ENCODE results near the gene PTPN11. TPM values are rescaled to one million over a fixed set of nuclear protein-coding genes. Genes with fewer than 3 reads are reported as not detected.
"Not testable (repeated sequence)": the region's sequence is repeated elsewhere in the genome, so short reads cannot be mapped to it uniquely, and the experiment has no call there.

Gene PTPN11
- total RNA-seq, 4 donors from 2014 or later, result 131 to 178 (median 141) TPM

- H3K27ac ChIP-seq, result peak overlapping the region in 3 of 4 donors; percentile 89 to 90 (median 89)
- peak overlapping the region in 1 of 2 donors; percentile 88 for H3K4me3 ChIP-seq
- WGBS, 2 donors (ENCODE audit: low coverage in 1 of 2), result 80 to 91% methylated on average over 6 to 8 of the region's 11 CpGs
- H3K4me1 ChIP-seq, result peaks cover 0 to 36% (median 3%) of the 10 kb centered on the region in 3 donors
- TF ChIP-seq POLR2A (IDR thresholded peaks at IDR 0.05) (no peak), POLR2AphosphoS5 (IDR thresholded peaks at IDR 0.05) (no peak), CTCF (IDR thresholded peaks at IDR 0.05) (no peak)
- H3K27me3 ChIP-seq, result no peaks in the 10 kb centered on the region
- no peaks in the 10 kb centered on the region for H3K36me3 ChIP-seq
- no peak for ATAC-seq
- H3K9me3 ChIP-seq, result no peaks in the 10 kb centered on the region
Measured at GRCh38 chr12:112382866-112383265, 35.9 kb upstream of the PTPN11 start.

- ATAC-seq, result no peak
- no peak overlapping the region for H3K4me3 ChIP-seq
- no peaks in the 10 kb centered on the region for H3K36me3 ChIP-seq
- H3K27me3 ChIP-seq, result no peaks in the 10 kb centered on the region
- no peak for TF ChIP-seq CTCF (IDR thresholded peaks at IDR 0.05)
- TF ChIP-seq POLR2AphosphoS5 (IDR thresholded peaks at IDR 0.05), result no peak
- no peak for TF ChIP-seq POLR2A (IDR thresholded peaks at IDR 0.05)
- no peak for TF ChIP-seq EP300 (IDR thresholded peaks at IDR 0.05)
- peaks cover 0 to 14% (median 0%) of the 10 kb centered on the region in 3 donors for H3K4me1 ChIP-seq
- H3K9me3 ChIP-seq, result no peaks in the 10 kb centered on the region
- no peak overlapping the region for H3K27ac ChIP-seq
- WGBS, 2 donors (ENCODE audit: low coverage in 1 of 2), result 52 to 68% methylated on average over 2 to 3 of the region's 3 CpGs
Measured at GRCh38 chr12:112386726-112387125, 32.0 kb upstream of the PTPN11 start.

- WGBS, 2 donors (ENCODE audit: low coverage in 1 of 2), result 83 to 87% methylated on average over 1 to 4 of the region's 4 CpGs
- TF ChIP-seq EP300 (IDR thresholded peaks at IDR 0.05), result no peak
- no peak for TF ChIP-seq POLR2AphosphoS5 (IDR thresholded peaks at IDR 0.05)
- no peak for TF ChIP-seq POLR2A (IDR thresholded peaks at IDR 0.05)
- TF ChIP-seq CTCF (IDR thresholded peaks at IDR 0.05), result no peak
Measured at GRCh38 chr12:112389228-112389627, 29.5 kb upstream of the PTPN11 start.

DNA sequence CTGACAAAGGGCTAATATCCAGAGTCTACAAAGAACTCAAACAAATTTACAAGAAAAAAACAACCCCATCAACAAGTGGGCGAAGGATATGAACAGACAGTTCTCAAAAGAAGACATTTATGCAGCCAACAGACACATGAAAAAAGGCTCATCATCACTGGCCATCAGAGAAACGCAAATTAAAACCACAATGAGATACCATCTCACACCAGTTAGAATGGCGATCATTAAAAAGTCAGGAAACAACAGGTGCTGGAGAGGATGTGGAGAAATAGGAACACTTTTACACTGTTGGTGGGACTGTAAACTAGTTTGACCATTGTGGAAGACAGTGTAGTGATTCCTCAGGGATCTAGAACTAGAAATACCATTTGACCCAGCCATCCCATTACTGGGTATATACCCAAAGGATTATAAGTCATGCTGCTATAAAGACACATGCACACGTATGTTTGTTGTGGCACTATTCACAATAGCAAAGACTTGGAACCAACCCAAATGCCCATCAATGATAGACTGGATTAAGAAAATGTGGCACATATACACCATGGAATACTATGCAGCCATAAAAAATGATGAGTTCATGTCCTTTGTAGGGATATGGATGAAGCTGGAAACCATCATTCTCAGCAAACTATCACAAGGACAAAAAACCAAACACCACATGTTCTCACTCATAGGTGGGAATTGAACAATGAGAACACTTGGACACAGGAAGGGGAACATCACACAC is 28.7 kb upstream of the PTPN11 start:
- ATAC-seq, H3K4me1 ChIP-seq, H3K9me3 ChIP-seq, H3K4me3 ChIP-seq, H3K36me3 ChIP-seq, H3K27me3 ChIP-seq, H3K27ac ChIP-seq: not testable (repeated sequence)
- 53 to 79% methylated on average over 2 to 4 of the region's 4 CpGs for WGBS, 2 donors (ENCODE audit: low coverage in 1 of 2)

More at GRCh38 chr12:112389228-112389627, 29.5 kb upstream of the PTPN11 start:
- no peak overlapping the region for H3K27ac ChIP-seq
- H3K9me3 ChIP-seq, result no peaks in the 10 kb centered on the region
- no peaks in the 10 kb centered on the region for H3K27me3 ChIP-seq
- ATAC-seq, result no peak
- no peak overlapping the region for H3K4me3 ChIP-seq
- H3K4me1 ChIP-seq, result peaks cover 0 to 8% (median 0%) of the 10 kb centered on the region in 3 donors
- H3K36me3 ChIP-seq, result no peaks in the 10 kb centered on the region

- Histone ChIP-seq H3K36me3 (no peaks in the 10 kb centered on the region), H3K4me1 (no peaks in the 10 kb centered on the region), H3K9me3 (no peaks in the 10 kb centered on the region), H3K27me3 (no peaks in the 10 kb centered on the region), H3K27ac (no peak overlapping the region), H3K4me3 (no peak overlapping the region)
- 43 to 80% methylated on average over 1 of the region's 1 CpG for WGBS, 2 donors (ENCODE audit: low coverage in 1 of 2)
- no peak for ATAC-seq
- TF ChIP-seq EP300 (IDR thresholded peaks at IDR 0.05), result no peak
Measured at GRCh38 chr12:112393328-112393727, 25.4 kb upstream of the PTPN11 start.

- 89 to 94% methylated on average over 4 to 5 of the region's 5 CpGs for WGBS, 2 donors (ENCODE audit: low coverage in 1 of 2)
- Histone ChIP-seq H3K4me3 (no peak overlapping the region), H3K27me3 (no peaks in the 10 kb centered on the region), H3K27ac (no peak overlapping the region), H3K9me3 (no peaks in the 10 kb centered on the region), H3K4me1 (no peaks in the 10 kb centered on the region), H3K36me3 (peaks cover 2 to 25% of the 10 kb centered on the region in 2 donors)
- TF ChIP-seq POLR2AphosphoS5 (IDR thresholded peaks at IDR 0.05) (no peak), POLR2A (IDR thresholded peaks at IDR 0.05) (no peak), CTCF (IDR thresholded peaks at IDR 0.05) (no peak), EP300 (IDR thresholded peaks at IDR 0.05) (no peak)
- no peak for ATAC-seq
Measured at GRCh38 chr12:112401054-112401453, 17.7 kb upstream of the PTPN11 start.

Measured in gastroesophageal sphincter (tissue), 4 donors.